ENCODE data around the gene FASTKD3.
A peak's percentile ranks its signal among the peaks of the same experiment; 100 is the strongest.

FASTKD3 gene

DNA sequence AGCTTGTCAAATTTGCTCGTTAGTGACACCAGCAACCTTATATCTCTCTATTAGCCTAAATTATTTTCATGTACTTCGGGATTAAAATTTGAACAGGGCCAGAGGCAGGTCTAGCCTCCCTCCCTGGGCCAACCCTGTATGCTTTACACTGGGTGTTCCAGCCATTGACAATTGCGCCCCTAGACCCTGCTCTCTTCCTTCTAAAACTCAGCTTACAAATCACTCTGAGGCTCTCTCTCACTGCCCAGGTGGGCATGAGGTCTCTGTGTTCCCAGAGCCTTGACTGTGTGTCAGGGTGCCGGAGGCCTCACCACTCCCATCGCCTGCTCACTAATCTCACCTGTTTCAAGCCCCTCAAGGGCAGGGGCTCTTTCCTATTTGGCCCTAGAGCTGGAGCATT, 11.5 kb downstream of the FASTKD3 start:
- Mint-ChIP-seq H3K4me1 (peaks cover 4% of the 10 kb centered on the region), H3K27me3 (ENCODE audit: low read depth) (peaks cover 3% of the 10 kb centered on the region), H3K9me3 (no peaks in the 10 kb centered on the region), H3K4me3 (no peak overlapping the region), H3K36me3 (ENCODE audit: low read depth) (peaks cover 29% of the 10 kb centered on the region), H3K27ac (no peak overlapping the region)
- TF ChIP-seq, protein P1, sequence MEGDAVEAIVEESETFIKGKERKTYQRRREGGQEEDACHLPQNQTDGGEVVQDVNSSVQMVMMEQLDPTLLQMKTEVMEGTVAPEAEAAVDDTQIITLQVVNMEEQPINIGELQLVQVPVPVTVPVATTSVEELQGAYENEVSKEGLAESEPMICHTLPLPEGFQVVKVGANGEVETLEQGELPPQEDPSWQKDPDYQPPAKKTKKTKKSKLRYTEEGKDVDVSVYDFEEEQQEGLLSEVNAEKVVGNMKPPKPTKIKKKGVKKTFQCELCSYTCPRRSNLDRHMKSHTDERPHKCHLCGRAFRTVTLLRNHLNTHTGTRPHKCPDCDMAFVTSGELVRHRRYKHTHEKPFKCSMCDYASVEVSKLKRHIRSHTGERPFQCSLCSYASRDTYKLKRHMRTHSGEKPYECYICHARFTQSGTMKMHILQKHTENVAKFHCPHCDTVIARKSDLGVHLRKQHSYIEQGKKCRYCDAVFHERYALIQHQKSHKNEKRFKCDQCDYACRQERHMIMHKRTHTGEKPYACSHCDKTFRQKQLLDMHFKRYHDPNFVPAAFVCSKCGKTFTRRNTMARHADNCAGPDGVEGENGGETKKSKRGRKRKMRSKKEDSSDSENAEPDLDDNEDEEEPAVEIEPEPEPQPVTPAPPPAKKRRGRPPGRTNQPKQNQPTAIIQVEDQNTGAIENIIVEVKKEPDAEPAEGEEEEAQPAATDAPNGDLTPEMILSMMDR (IDR thresholded peaks at IDR 0.05; ENCODE audit: unreplicated experiment in 3 of 3) = no peak

DNA sequence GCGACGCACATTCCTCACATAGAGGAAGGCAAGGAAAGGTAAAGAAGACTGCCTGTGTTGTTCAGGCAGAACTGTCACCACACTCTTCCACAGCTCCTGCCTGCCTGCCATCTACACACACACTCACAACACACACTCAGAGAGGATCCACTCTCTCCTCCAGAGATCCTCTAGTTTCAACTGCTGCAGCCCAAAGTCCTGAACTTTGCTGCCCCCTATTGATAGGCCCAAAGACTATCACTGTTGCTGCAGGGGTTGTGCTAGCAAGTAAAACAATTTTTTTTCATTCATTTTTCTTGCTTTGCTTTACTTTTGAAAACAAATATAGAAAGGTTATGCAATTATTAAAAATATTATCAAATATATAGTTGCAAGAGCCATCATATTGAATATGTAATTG, 12.0 kb downstream of the FASTKD3 start:
- Mint-ChIP-seq H3K27ac (no peak overlapping the region), H3K36me3 (ENCODE audit: low read depth) (peaks cover 27% of the 10 kb centered on the region), H3K4me1 (peaks cover 6% of the 10 kb centered on the region), H3K4me3 (no peak overlapping the region), H3K27me3 (ENCODE audit: low read depth) (peaks cover 6% of the 10 kb centered on the region), H3K9me3 (no peaks in the 10 kb centered on the region)
- TF ChIP-seq, protein P1 (IDR thresholded peaks at IDR 0.05; ENCODE audit: unreplicated experiment in 3 of 3) = peak; percentile 68 to 76 (median 70)

DNA sequence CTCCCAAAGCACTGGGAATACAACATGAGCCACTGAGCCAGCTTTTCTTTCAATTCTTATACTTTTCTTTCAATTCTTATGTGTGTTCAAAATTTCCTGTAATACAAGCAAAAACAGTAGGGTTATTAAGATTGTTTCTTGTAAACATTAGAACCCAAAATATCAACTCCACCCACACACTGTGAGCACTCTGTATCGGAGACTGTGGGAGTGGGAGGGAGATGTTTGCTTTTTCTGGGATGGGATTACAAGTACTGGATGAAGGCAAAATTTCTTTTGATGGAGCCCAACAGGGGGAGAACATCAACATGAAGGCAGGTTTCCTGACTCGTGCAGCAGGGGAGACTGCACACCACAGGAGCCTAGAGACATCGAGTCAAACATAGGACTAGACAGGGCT, 13.2 kb downstream of the FASTKD3 start:
- no peak overlapping the region for H3K27ac Mint-ChIP-seq
- H3K27me3 Mint-ChIP-seq (ENCODE audit: low read depth) = peaks cover 6% of the 10 kb centered on the region
- H3K9me3 Mint-ChIP-seq = no peaks in the 10 kb centered on the region
- no peak overlapping the region for H3K4me3 Mint-ChIP-seq
- TF ChIP-seq, protein P1 (IDR thresholded peaks at IDR 0.05; ENCODE audit: unreplicated experiment in 3 of 3) = no peak
- H3K4me1 Mint-ChIP-seq = peaks cover 6% of the 10 kb centered on the region
- peaks cover 22% of the 10 kb centered on the region for H3K36me3 Mint-ChIP-seq (ENCODE audit: low read depth)

DNA sequence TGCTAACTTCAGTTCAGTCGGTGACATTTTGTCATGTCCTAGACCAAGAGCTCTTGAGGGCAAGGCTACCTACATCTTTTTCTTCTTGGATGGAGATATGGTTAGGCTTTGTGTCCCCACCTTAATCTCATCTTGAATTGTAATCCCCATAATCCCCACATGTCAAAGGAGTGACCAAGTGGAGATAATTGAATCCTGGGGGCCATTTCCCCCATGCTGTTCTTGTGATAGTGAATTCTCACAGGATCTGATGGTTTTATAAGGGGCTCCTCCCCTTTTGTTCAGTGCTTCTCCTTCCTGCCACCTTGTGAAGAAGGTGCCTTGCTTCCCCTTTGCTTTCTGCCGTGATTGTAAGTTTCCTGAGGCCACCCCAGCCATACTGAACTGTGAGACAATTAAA, 15.8 kb downstream of the FASTKD3 start:
- no peaks in the 10 kb centered on the region for H3K9me3 Mint-ChIP-seq
- peaks cover 6% of the 10 kb centered on the region for H3K4me1 Mint-ChIP-seq
- H3K27me3 Mint-ChIP-seq (ENCODE audit: low read depth) = peaks cover 17% of the 10 kb centered on the region
- peak overlapping the region in 2 of 3 experiments; percentile 54 to 55 for H3K4me3 Mint-ChIP-seq
- H3K27ac Mint-ChIP-seq = no peak overlapping the region
- TF ChIP-seq, protein P1 (IDR thresholded peaks at IDR 0.05; ENCODE audit: unreplicated experiment in 3 of 3) = no peak
- H3K36me3 Mint-ChIP-seq (ENCODE audit: low read depth) = peaks cover 11% of the 10 kb centered on the region

DNA sequence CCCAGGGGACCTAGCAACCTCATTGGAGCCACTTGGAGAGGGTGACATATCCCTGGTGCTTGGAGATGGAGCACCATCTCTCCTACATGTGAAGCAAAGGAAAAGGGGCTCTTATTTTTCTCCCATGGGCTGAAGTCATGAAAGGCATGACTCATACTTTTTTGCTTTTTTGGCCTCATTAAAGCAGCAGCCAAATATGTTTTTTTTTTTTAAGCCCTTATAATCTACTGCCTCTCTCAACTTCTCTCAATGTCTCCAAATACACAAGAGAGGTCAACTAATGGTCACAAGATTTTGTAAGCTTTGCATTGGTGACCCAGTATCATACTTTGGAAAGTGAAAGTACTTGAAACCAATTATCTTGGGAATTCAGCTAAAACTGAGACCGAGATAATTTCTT, 16.3 kb downstream of the FASTKD3 start:
- Mint-ChIP-seq H3K4me3 (peak overlapping the region; percentile 85 to 89 (median 88)), H3K27ac (peak overlapping the region in 2 of 3 experiments; percentile 7 to 36), H3K4me1 (peaks cover 6% of the 10 kb centered on the region), H3K9me3 (no peaks in the 10 kb centered on the region), H3K36me3 (ENCODE audit: low read depth) (peaks cover 11% of the 10 kb centered on the region), H3K27me3 (ENCODE audit: low read depth) (peaks cover 20% of the 10 kb centered on the region)
- TF ChIP-seq, protein P1 (IDR thresholded peaks at IDR 0.05; ENCODE audit: unreplicated experiment in 3 of 3) = no peak

DNA sequence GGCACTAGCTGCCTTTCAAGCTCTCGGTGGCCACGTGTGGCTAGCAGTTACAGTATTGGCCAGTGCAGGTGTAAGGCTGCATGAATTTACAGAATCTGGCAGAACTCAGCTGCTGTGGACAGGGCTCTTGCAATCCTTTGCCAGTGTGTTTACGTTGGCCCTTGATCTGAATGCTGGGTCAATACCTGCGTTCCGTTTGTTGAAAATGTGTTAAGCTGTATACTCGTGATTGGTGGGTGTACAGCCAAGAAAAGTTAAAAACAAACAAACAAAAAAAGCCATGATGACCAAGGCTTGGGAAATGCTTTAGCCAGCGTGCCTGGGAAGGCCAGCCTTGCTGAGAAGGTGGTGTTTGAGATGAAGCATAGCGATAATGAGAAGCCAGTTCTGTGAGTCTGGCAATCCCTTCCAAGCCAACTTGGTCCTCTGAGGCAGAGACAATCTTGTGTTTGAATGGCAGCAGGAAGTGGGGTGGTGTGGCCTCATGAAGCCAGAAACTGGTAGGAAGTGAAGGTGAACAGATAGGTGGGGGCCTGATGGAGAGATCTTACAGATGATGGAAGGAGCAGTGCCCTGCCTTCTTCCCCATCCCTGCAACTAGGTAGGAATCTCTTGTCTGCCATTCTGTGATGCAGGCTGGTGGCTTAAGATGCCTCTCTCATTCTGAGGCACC, 17.1 kb downstream of the FASTKD3 start:
- H3K9me3 Mint-ChIP-seq = no peaks in the 10 kb centered on the region
- peaks cover 11% of the 10 kb centered on the region for H3K36me3 Mint-ChIP-seq (ENCODE audit: low read depth)
- TF ChIP-seq, protein P1 (IDR thresholded peaks at IDR 0.05; ENCODE audit: unreplicated experiment in 3 of 3) = no peak
- H3K4me3 Mint-ChIP-seq = peak overlapping the region; percentile 85 to 89 (median 88)
- H3K27ac Mint-ChIP-seq = peak overlapping the region in 2 of 3 experiments; percentile 7 to 46
- peaks cover 25% of the 10 kb centered on the region for H3K27me3 Mint-ChIP-seq (ENCODE audit: low read depth)
- peaks cover 6% of the 10 kb centered on the region for H3K4me1 Mint-ChIP-seq
